AG09309 (cell line): ENCODE results near the gene RRBP1.
A peak's percentile ranks its signal among the peaks of the same experiment; 100 is the strongest.

Experiments
- DNase-seq: peaks from one replicate; pipeline ENCODE4 v3.0.0-alpha.2; 2010; ENCODE audit warnings: low read depth
- H3K4me3 ChIP-seq: 2 replicates; pipeline ENCODE4 v1.5.1; 2011; ENCODE audit warnings: mild to moderate bottlenecking, low read depth, low read length, moderate library complexity; ENCODE audit not compliant: control insufficient read depth
- TF ChIP-seq, protein P1 (sequence below): IDR thresholded peaks from 2 replicates; pipeline ENCODE4 v1.5.1; 2011; ENCODE audit warnings: mild to moderate bottlenecking, low read depth, low read length, inconsistent platforms; ENCODE audit not compliant: insufficient read depth, control insufficient read depth; ENCODE audit errors: missing control alignments

The RRBP1 gene

DNA sequence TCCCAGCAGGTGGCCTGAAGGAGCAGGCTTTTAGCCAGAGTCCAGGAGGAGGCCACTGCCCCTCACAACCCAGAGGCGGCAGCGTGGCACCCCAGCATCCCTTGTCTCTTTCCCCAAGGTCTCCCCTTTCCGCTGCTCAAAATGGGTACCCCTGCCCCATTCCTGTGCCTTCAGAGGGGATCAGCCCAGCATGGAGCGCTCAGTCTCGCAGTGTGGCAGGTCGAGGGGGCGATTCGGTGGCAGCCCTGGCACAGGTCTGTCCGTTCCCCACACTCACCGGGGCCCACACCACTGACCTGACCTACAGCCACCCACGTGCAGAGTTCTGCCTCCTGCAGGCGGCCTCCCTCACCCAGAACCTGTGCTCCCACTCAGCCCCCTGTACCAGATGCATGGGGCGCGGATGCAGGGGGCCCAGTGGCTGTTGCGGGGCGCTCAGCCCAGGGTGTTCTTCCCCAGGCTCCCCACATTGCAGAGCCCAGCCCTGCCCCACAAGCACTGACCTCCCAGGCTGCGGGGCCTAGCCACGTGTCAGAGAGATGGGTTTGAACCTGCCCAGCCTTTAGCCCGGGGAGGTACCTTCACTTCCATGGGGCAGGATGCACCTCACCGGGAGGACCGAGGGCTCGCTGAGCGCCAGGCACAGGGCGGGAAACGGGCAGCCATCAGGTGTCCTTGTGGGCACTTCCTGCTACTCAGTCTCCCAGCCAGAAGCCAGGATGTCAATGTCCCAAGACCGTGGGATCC lies 70.3 kb downstream of the RRBP1 start:
- no peak for DNase-seq
- no peak overlapping the region for H3K4me3 ChIP-seq
- TF ChIP-seq, protein P1, sequence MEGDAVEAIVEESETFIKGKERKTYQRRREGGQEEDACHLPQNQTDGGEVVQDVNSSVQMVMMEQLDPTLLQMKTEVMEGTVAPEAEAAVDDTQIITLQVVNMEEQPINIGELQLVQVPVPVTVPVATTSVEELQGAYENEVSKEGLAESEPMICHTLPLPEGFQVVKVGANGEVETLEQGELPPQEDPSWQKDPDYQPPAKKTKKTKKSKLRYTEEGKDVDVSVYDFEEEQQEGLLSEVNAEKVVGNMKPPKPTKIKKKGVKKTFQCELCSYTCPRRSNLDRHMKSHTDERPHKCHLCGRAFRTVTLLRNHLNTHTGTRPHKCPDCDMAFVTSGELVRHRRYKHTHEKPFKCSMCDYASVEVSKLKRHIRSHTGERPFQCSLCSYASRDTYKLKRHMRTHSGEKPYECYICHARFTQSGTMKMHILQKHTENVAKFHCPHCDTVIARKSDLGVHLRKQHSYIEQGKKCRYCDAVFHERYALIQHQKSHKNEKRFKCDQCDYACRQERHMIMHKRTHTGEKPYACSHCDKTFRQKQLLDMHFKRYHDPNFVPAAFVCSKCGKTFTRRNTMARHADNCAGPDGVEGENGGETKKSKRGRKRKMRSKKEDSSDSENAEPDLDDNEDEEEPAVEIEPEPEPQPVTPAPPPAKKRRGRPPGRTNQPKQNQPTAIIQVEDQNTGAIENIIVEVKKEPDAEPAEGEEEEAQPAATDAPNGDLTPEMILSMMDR, result peak; percentile 61

DNA sequence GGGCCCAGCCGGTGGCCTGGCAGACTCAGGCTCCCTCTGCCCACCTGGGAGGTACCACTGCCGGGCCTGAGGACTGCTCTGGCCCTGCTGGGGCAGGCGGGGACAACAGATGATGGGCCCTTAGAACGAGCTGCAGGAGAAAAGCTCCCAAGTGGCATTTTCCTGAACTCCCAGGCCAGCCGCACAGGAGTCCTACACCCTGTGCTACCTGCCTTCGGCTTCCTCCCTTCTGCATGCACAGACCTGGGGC lies 70.8 kb downstream of the RRBP1 start:
- H3K4me3 ChIP-seq, result no peak overlapping the region
- TF ChIP-seq, protein P1, result no peak
- DNase-seq, result no peak

DNA sequence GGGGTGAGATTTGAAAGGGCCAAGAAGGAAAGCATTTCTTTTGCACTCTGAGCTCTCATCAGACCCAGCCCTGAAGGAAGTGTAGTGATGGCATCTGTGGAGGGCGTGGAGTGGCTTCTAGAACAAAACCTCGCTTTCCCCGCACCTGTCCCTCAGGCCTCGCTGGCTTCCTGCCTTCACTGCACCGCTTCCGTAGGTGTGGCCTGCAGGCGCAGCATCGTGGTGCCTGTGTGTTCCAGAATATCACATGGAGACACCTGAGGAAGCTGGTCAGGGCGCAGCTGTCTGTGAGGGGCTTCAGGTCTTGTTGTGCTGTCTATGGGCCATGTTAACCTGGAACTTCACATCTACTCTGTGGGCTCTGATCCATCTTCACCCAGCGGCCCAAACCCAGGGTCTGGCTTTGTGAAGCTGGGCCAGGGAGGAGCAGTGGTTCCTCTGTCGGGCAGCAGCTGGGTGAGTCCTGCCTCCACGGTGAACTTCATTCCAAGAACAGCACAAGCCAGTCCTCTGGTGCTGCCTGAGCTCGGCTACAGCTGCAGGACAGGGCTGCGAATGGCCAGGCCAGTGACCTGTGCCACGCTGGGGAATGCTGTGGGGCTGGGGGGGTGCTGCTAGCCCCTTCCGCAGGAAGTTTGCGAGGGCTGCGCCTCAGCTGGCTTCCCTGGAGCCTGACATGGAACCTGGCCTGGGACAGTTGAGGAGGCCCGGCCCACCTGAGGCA lies 71.3 kb downstream of the RRBP1 start:
- TF ChIP-seq, protein P1, result no peak
- DNase-seq, result no peak

DNA sequence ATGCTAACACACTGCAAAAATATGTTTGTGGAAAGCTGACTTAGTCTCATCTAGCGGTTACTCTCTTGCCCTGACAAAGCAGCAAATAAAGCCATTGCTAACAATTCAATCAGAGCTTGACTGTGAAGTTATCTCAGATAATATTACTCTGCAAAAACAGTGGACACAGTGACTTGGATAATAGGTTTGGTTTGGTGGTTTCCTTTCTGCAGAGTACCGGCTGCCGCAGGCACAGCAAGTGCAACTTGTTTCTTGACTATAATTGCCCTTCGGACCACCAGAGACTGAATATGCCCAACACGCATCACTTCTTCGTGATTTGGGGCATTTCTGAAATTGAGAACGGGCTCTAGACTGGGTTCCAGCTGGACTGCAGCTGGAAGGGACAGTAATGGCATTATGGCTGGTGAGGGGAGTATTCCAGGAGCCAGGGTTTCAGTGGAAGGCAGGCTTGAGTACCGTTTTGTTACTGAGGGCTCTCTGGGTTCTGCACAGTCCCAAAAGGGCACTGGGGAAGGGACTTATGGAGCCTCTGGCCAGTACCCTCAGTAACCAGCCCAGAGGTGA lies 72.1 kb downstream of the RRBP1 start:
- DNase-seq, result no peak
- no peak overlapping the region for H3K4me3 ChIP-seq
- TF ChIP-seq, protein P1, result no peak

More for the DNA sequence above, 71.3 kb downstream of the RRBP1 start:
- H3K4me3 ChIP-seq, result no peak overlapping the region

DNA sequence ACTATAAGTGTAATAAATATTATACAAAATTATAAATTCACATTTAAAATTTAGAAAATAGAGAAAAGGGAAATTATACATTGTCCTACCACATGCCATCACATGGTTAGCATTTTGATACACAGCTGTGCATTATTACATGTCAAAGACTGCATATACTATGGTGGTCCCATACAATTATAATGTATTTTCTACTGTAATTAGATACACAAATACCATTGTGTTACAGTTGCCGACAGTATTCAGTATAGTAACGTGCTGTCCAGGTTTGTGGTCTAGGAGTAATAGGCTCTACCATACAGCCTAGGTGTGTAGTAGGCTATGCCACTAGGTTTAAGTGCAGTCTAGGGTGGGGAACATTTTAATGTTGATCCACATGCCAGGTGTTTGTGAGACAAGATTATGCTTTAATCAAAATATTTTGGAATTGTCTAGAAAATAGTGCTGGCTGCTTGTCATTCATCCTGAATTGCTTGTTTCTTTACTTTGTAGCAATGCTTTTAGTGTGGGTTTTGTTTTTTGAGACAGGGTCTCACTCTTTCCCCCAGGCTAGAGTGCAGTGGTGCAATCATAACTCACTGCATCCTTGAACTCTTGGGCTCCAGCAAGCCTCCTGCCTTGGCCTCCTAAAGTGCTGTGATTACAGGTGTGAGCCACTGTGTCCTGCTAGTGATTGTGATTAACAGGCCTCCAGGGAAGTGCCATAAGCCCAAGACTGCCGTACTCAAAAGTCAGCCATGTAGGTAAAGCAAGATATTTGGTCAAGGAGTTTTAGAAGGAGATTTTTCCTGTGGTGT lies 73.1 kb downstream of the RRBP1 start:
- no peak overlapping the region for H3K4me3 ChIP-seq
- TF ChIP-seq, protein P1, result no peak
- DNase-seq, result no peak

DNA sequence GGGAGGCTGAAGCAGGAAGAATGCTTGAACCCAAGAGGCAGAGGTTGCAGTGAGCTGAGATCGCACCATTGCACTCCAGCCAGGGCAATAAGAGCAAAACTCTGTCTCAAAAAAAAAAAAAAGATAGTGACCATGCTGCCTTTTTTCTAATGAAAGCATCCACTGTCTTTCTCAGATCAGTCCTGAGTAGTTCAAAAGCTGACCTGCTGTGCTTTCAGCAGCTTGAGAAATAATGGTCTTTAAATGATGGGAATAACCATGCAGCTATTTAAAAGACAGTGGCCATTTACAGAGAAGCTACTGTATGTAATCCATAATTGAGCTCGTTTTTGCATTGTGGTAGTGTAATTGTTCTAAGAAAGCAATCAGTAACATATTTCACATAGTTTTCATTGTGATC lies 76.0 kb downstream of the RRBP1 start:
- TF ChIP-seq, protein P1, result no peak
- no peak for DNase-seq
- H3K4me3 ChIP-seq, result no peak overlapping the region
